ENCODE measurements around the gene CTBP1. TPM values are rescaled to one million over a fixed set of nuclear protein-coding genes. Genes with fewer than 3 reads are reported as not detected.

The CTBP1 gene
- total RNA-seq, 1 experiment from 2014 or later = 136 TPM

DNA sequence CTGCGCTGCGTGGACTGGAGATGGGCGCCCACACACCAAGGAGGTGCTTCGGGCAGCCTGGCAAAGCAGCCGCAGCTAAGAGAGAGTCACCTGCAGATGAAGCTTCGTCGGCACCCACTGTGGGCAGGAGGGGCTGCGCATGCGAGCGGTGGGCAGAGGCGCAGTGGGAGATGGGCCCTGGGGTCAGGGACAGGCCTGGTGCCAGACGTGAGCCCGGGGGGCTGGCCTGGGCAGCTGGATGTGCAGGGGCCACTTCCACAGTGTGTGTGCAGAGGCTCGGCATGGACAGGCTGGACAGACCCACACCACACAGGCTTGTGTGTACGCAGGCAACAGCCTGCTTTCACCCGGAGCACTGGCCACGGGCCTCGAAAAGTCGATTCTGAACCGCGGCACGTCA is 18.6 kb downstream of the CTBP1 start:
- DNase-seq = no peak
- no peak overlapping the region for H3K18ac ChIP-seq (ENCODE audit: insufficient read length, low read depth, low read length)
- no peaks in the 10 kb centered on the region for H3K23me2 ChIP-seq (ENCODE audit: insufficient read length, low read depth, low read length, poor library complexity, severe bottlenecking)
- no peak overlapping the region for H3K23ac ChIP-seq (ENCODE audit: insufficient read length, low read depth, low read length)
- no peak overlapping the region for H4K5ac ChIP-seq (ENCODE audit: insufficient read length, low read depth, low read length)
- H2BK12ac ChIP-seq (ENCODE audit: insufficient read length, low read depth, low read length) = no peak overlapping the region
- H3K56ac ChIP-seq (ENCODE audit: insufficient read length, low read depth, low read length) = no peak overlapping the region
- no peak overlapping the region for H3K4ac ChIP-seq (ENCODE audit: low read depth, low read length)
- H2AK5ac ChIP-seq (ENCODE audit: insufficient read length, low read length) = no peak overlapping the region
- no peaks in the 10 kb centered on the region for H3K4me1 ChIP-seq (ENCODE audit: insufficient read depth, low read length)
- Mint-ChIP-seq H3K27me3 (ENCODE audit: low read depth) (no peaks in the 10 kb centered on the region), H3K27ac (no peak overlapping the region), H3K9me3 (no peaks in the 10 kb centered on the region), H3K36me3 (ENCODE audit: insufficient read depth in 1 of 3, low read depth in 3 of 3) (peaks cover 26 to 75% (median 72%) of the 10 kb centered on the region in 3 experiments), H3K4me3 (no peak overlapping the region), H3K4me1 (no peaks in the 10 kb centered on the region)
- no peak overlapping the region for H3K27ac ChIP-seq (ENCODE audit: insufficient read length, low read depth, low read length)
- H4K91ac ChIP-seq (ENCODE audit: insufficient read length, low read depth, low read length) = no peak overlapping the region
- H4K8ac ChIP-seq (replicated peaks; ENCODE audit: insufficient read length, low read depth, low read length) = no peak overlapping the region
- H2BK120ac ChIP-seq (ENCODE audit: low read depth, low read length, poor library complexity, severe bottlenecking) = no peak overlapping the region
- no peak overlapping the region for H2AFZ ChIP-seq (ENCODE audit: low read length)
- H3K4me2 ChIP-seq (ENCODE audit: insufficient read depth, insufficient read length, low read length) = no peak overlapping the region
- no peaks in the 10 kb centered on the region for H3K27me3 ChIP-seq (ENCODE audit: insufficient read depth, low read length)
- no peaks in the 10 kb centered on the region for H3K79me2 ChIP-seq (ENCODE audit: insufficient read depth, low read length)
- H3K9me3 ChIP-seq (ENCODE audit: control insufficient read depth, low read depth, low read length) = no peaks in the 10 kb centered on the region
- H3K14ac ChIP-seq (ENCODE audit: insufficient read depth, low read length) = no peak overlapping the region; the same call in 1 of the 2 replicates
- no peak overlapping the region for H2BK20ac ChIP-seq (ENCODE audit: low read depth, low read length, poor library complexity, severe bottlenecking)
- H3K79me1 ChIP-seq (ENCODE audit: insufficient read depth, low read depth, low read length, poor library complexity, severe bottlenecking) = no peaks in the 10 kb centered on the region
- no CpG with 5 or more reads among the region's 22 CpGs for WGBS (ENCODE audit: extremely low coverage, insufficient read length, low lambda C conversion rate)
- no peak overlapping the region for H2BK15ac ChIP-seq (ENCODE audit: low read depth, low read length)
- TF ChIP-seq, protein P1, sequence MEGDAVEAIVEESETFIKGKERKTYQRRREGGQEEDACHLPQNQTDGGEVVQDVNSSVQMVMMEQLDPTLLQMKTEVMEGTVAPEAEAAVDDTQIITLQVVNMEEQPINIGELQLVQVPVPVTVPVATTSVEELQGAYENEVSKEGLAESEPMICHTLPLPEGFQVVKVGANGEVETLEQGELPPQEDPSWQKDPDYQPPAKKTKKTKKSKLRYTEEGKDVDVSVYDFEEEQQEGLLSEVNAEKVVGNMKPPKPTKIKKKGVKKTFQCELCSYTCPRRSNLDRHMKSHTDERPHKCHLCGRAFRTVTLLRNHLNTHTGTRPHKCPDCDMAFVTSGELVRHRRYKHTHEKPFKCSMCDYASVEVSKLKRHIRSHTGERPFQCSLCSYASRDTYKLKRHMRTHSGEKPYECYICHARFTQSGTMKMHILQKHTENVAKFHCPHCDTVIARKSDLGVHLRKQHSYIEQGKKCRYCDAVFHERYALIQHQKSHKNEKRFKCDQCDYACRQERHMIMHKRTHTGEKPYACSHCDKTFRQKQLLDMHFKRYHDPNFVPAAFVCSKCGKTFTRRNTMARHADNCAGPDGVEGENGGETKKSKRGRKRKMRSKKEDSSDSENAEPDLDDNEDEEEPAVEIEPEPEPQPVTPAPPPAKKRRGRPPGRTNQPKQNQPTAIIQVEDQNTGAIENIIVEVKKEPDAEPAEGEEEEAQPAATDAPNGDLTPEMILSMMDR (conservative IDR thresholded peaks at IDR 0.05) = no peak
- no peaks in the 10 kb centered on the region for H4K20me1 ChIP-seq (ENCODE audit: control insufficient read depth, insufficient read depth, insufficient read length)
- H3K9ac ChIP-seq (ENCODE audit: extremely low read depth, insufficient read length, low read length) = no peak overlapping the region
- H3T11ph ChIP-seq (ENCODE audit: low read length) = no peak overlapping the region
- no peak overlapping the region for H2BK5ac ChIP-seq (ENCODE audit: insufficient read length, low read length)

Data from H9 (cell line).